Activated T-cell treated with anti-CD3 and anti-CD28 coated beads, Interleukin-2, amount 50 U/mL, for 1 hour (primary cell): Measurements from ENCODE around the gene ARSG.
A peak's percentile ranks its signal among the peaks of the same experiment; 100 is the strongest.
"Not testable (repeated sequence)": the region's sequence is repeated elsewhere in the genome, so short reads cannot be mapped to it uniquely, and the experiment has no call there.

Source experiments
- DNase-seq: peaks from one replicate; pipeline ENCODE4 v3.0.0-alpha.2; 2020

The ARSG gene

GRCh38 chr17:68399638-68400403, 108.5 kb downstream of the ARSG start:
- DNase-seq = no peak

DNA sequence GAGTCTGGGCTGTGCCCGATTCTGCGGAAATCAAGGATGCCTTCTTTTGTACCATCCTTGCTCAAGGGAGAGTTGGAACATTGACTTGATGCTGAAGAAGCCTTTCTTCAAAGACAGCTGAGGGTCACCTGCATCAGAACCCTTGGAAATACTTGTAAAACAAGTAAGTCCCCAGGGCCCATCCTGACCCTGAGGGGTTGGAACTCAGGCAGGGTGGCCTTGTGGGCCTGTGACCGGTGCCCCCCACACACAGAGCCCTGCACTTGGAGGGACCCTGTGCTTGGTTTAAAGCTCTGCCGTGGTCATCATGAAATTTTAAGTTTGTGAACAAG, 109.1 kb downstream of the ARSG start:
- no peak for DNase-seq

DNA sequence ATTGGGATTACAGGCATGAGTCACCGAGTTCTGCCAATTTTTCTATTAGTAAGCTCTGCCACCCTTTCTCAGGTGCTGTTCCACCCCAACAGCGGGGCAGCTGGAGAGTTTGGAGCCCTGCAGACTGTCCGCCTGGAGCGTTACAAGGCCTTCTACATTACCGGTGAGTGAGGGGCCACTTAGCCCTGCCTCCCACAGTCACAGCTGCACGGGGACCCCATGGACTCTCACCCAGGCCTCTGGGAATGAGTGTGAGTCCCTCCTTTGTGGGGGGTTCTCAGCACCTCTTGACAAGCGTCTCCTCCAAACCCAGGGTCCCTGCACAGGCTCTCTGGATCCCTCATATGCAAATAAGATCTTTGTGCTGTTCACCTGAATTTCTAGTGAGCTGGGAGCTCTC, 110.0 kb downstream of the ARSG start:
- DNase-seq = no peak

- DNase-seq = no peak
Measured at GRCh38 chr17:68403122-68403521, 111.8 kb downstream of the ARSG start.

DNA sequence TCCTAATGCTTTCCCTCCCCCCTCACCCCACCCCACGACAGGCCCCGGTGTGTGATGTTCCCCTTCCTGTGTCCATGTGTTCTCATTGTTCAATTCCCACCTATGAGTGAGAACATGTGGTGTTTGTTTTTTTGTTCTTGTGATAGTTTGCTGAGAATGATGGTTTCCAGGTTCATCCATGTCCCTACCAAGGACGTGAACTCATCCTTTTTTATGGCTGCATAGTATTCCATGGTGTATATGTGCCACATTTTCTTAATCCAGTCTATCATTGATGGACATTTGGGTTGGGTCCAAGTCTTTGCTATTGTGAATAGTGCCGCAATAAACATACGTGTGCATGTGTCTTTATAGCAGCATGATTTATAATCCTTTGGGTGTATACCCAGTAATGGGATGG, 112.5 kb downstream of the ARSG start:
- not testable (repeated sequence) for DNase-seq

GRCh38 chr17:68407656-68408055, 116.4 kb downstream of the ARSG start:
- DNase-seq = not testable (repeated sequence)

- DNase-seq = peak; percentile 68
Measured at GRCh38 chr17:68413597-68414560, 122.6 kb downstream of the ARSG start.

GRCh38 chr17:68414901-68415300, 123.6 kb downstream of the ARSG start:
- DNase-seq = not testable (repeated sequence)

DNA sequence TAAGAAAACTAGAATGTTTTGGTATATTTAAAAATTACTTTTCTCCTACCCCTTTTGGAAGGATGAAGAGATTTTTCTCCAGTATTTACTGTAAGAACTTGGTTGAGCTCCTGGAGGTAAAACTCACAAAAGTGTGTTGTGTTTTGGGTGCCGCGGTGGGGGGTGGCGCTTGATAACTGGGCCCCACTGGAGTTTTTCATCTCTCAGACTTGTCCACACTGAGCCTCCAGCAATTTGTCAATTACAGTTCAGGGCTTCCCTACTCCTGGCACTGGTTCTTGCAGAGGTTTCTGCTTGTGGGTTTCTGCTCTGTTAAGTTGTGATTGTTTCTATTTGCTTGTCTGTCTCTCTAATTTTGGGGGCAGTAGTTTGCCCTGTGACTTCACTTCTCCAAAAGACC, 126.0 kb downstream of the ARSG start:
- DNase-seq = no peak

DNA sequence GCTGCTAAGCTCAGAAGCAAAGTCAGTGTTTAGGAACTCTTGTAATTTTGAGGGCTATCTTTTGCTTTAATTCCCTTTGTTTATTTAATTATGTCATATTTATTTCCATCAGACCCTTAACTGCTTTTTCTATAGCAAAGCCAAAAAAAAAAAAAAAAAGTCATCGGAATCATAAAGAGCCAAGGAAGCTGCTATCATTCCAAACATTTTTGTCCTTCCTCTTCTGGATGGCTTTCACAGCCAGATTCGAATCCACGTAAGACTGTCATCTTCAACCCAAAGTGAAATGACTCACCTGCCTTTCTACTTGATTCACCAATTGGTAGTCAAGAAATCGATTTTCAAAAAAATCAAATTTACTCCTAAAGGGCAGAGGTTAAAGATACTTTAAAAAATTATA, 127.6 kb downstream of the ARSG start:
- DNase-seq = no peak

DNA sequence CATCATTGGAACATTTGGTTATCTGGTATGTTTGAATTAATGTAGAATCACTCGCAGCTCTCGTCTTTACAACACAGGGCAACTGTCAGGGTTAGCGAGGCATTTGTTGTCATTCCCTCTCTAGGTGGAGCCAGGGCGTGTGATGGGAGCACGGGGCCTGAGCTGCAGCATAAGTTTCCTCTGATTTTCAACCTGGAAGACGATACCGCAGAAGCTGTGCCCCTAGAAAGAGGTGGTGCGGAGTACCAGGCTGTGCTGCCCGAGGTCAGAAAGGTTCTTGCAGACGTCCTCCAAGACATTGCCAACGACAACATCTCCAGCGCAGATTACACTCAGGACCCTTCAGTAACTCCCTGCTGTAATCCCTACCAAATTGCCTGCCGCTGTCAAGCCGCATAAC, 128.8 kb downstream of the ARSG start:
- DNase-seq = no peak

GRCh38 chr17:68421486-68421885, 130.2 kb downstream of the ARSG start:
- DNase-seq = no peak

DNA sequence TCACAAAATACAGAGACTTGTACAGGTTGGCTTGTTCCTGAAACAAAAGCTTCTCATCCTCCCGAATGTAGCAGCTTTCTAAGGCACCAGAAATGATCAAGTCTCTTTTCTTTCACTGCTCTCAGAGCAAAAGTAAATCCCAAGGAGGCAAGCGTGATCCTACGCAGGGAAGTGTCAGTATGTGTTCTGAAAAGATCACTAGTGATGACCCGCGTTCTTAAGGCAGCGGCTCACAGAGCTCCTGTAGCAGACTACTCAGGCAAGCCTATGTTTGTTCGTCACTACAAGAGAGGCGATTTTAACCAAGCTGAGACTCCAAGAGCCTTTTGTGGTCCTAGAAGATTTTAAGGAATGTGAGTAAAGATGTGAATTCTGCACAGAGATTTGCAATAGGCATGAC, 131.5 kb downstream of the ARSG start:
- DNase-seq = no peak

DNA sequence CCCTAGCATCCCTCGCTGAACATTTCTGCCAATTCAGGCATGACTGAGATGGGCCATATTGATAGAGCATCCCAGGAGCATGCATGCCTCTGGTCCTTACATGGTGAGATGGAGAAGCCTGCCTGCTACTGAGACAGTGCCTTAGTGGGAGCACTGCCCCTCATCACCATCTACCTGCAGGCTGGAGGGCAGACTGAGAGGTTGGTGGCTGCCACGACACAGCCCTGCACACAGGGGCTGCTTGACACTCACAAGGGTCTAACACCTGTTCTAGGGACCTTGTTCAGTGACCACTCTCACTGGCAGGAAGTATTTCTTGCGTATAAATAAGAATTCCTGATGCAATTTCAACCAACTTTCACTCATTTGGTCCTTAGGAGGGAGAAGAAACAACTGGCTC, 132.0 kb downstream of the ARSG start:
- no peak for DNase-seq

DNA sequence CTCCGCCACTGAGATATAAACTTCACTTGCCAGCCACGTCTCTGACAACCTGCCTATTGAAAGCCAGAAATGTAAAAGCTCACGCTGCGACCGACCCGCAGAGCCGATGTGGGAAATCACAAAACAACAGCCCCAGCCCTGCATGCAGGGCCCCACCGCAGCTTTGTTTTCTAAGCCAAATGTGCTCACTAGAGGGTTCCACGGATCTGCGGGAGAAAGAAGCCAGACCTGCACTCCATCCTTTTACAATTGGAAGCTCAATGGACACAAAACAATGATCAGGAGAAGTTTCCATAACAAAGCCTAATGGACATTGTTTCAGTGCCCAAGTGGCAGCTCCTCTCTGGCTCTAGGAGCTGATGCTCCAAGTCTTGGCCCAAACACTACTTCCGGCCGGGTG, 132.9 kb downstream of the ARSG start:
- DNase-seq = no peak

DNA sequence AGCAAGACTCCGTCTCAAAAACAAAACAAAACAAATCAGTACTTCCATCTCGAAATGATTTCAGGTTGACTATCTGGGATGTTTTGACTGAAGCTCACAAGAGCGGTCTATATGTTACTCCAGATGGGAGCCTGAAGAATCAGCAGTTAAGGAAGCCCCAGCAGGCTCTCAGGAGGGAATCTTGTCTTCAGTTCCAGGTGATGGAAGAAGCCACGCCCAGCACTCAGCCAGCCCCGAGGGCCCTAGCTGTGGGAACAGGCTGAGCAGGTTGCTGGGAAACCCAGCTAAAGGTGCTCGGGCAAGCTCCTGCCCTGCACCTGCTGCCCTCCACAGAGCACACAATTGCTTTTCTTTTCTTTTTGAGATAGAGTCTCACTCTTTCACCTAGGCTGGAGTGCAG, 133.6 kb downstream of the ARSG start:
- DNase-seq = no peak

- DNase-seq = no peak
Measured at GRCh38 chr17:68425979-68426378, 134.7 kb downstream of the ARSG start.

DNA sequence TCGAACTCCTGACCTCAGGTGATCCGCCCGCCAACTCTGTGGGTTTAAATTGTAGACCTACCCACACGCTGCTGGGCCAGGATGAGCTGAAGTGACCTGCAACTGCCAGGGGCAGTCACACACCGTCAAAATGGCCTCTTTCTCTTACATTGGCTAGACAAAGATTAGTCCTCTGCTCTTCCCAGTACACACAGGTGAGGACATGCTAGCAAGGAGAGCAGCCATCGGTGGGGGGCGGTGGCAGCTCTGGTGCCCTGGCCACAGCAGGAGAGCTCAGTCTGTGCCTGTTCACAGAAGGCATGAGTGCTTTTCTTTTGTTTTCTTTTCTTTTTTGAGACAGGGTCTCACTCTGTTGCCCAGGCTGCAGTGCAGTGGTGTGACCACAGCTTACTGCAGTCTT, 136.3 kb downstream of the ARSG start:
- no peak for DNase-seq

GRCh38 chr17:68428498-68429172, 137.3 kb downstream of the ARSG start:
- no peak for DNase-seq

DNA sequence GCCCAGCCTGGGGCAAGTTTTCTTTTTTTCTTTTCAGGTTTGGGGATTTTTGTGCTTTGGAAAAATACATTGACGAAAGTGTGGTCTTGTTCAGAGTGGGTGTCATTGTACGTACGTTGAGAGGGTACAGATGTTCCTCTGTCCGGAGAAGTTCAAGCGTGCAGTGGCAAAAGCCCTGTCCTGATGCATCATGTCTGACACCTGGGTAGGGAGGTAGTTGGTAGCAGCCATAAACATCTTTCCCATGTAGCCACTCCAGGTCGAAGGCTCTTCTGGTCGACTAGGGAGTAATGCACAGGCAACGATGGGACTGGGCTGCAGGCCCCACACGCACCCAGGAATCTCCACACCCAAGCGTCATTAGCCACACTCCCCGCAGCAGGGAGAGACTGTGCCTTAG, 138.6 kb downstream of the ARSG start:
- no peak for DNase-seq

DNA sequence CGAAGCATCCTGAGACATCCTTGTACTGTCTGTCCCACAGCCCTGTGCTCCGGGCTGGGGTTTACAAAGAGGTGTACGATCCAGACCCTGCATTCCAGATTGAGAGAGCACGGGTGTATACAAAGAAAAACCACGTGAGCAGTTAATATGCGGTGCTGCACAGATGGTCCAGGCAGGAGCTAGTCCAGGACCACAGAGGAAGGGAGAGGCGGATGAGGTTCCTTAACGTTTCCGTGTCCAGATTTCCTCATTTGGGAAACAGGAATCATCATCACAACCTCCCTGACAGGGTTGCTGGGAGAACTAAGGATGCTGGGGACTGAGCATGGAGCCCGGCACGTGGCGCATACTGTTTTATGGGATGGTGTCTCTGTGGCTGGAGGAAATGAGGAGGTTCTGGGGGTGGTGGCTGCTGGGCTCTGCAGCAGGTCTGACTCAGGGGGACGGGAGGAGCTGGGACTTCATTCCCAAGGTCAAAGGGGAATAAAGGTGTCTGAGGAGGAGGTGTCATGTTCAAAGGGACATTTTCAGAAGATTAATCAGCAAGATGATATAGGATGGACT, 139.8 kb downstream of the ARSG start:
- DNase-seq = no peak

- peak; percentile 49 for DNase-seq
Measured at GRCh38 chr17:68431661-68432071, 140.4 kb downstream of the ARSG start.
